HepG2 (cell line): ENCODE results near the gene GSDMA. TPM values are rescaled to one million over a fixed set of nuclear protein-coding genes. Genes with fewer than 3 reads are reported as not detected.

Experiments
- GFI1 ChIP-seq: sonication (generic); formaldehyde crosslinking; IDR thresholded peaks from 2 replicates; pipeline ENCODE4 v1.5.0; 2020; ENCODE audit warnings: missing genetic modification reagents, mild to moderate bottlenecking, borderline replicate concordance
- JDP2 ChIP-seq: sonication (generic); formaldehyde crosslinking; IDR thresholded peaks from 2 replicates; pipeline ENCODE4 v1.8.1; 2022; ENCODE audit warnings: missing genetic modification reagents, borderline replicate concordance
- KLF9 ChIP-seq: IDR thresholded peaks from 2 replicates; pipeline ENCODE4 v1.6.1; 2016; ENCODE audit warnings: low read depth
- PATZ1 ChIP-seq: sonication (generic); formaldehyde crosslinking; IDR thresholded peaks from 2 replicates; pipeline ENCODE4 v1.4.0; 2020; ENCODE audit warnings: missing genetic modification reagents
- PAXIP1 ChIP-seq: sonication (generic); formaldehyde crosslinking; conservative IDR thresholded peaks from 2 replicates; pipeline ENCODE4 v1.4.0; 2020; ENCODE audit warnings: mild to moderate bottlenecking, missing genetic modification reagents, moderate library complexity
- TEAD2 ChIP-seq: sonication (generic); formaldehyde crosslinking; IDR thresholded peaks from 2 replicates; pipeline ENCODE4 v1.9.0; 2021; ENCODE audit warnings: missing genetic modification reagents
- TERF1 ChIP-seq: sonication (generic); formaldehyde crosslinking; IDR thresholded peaks from 2 replicates; pipeline ENCODE4 v1.8.0; 2022; ENCODE audit warnings: mild to moderate bottlenecking, missing genetic modification reagents, moderate library complexity
- ZKSCAN1 ChIP-seq: fragments of 150-350 bp; IDR thresholded peaks from 2 replicates; pipeline ENCODE4 v1.6.1; 2014; ENCODE audit warnings: low read length
- ZMAT5 ChIP-seq: sonication (generic); formaldehyde crosslinking; IDR thresholded peaks from 2 replicates; pipeline ENCODE4 v1.5.0; 2020; ENCODE audit warnings: mild to moderate bottlenecking, low read depth, missing genetic modification reagents, borderline replicate concordance
- ZNF142 ChIP-seq: sonication (generic); formaldehyde crosslinking; IDR thresholded peaks from 2 replicates; pipeline ENCODE4 v1.4.0; 2020; ENCODE audit warnings: missing genetic modification reagents
- ZNF75D ChIP-seq: sonication (generic); formaldehyde crosslinking; IDR thresholded peaks from 2 replicates; pipeline ENCODE4 v1.8.1; 2023; ENCODE audit warnings: missing genetic modification reagents, mild to moderate bottlenecking, borderline replicate concordance
- polyA plus RNA-seq, 8 experiments: library from polyadenylated mRNA; depleted of rRNA in 3 of 8; stranded (reverse) in 7 of 8; unstranded in 1 of 8; fragments of >200 nt; fragmentation: Illumina TruSeq in 4 of 8; extraction: Trizol in 4 of 8; gene quantifications; 2 replicates each; pipeline versions ENCODE4 v1.2.1 to v1.2.3, GENCODE V29; 2011 to 2016; ENCODE audit warnings: low read depth in 4 of 8, missing spikeins in 1 of 8, mixed read lengths in 1 of 8; ENCODE audit not compliant: insufficient read depth in 1 of 8
- total RNA-seq, 5 experiments: library from RNA; depleted of rRNA; stranded (reverse); fragments of >200 nt; fragmentation: Illumina TruSeq; extraction: Trizol; gene quantifications; 2 replicates each; pipeline ENCODE4 v1.2.3, GENCODE V29; 2016; ENCODE audit warnings: low read depth in 1 of 5

GSDMA gene
- total and polyA plus RNA-seq, 2 of the 13 experiments (the other 11 are each of a cell fraction or from before 2014, with no cell fraction given), result not detected

GRCh38 chr17:39980351-39981206 lies 17.8 kb downstream of the GSDMA start, which contains the start of gene PSMD3 (continued):
- TF ChIP-seq PATZ1 (peak; percentile 78), GFI1 (peak; percentile 85; the same call in 1 of the 2 replicates), PAXIP1 (peak; percentile 83), TEAD2 (CRISPR knock-in tag) (peak; percentile 94; the same call in 1 of the 2 replicates), ZMAT5 (CRISPR knock-in tag) (no peak), TERF1 (CRISPR knock-in tag) (no peak), ZKSCAN1 (peak; percentile 76), KLF9 (CRISPR knock-in tag) (peak; percentile 95), ZNF142 (CRISPR knock-in tag) (peak; percentile 84; the same call in 1 of the 2 replicates), ZNF75D (CRISPR knock-in tag) (no peak), JDP2 (peak; percentile 75; the same call in 1 of the 2 replicates)
